ENCODE measurements around the gene RUVBL1. TPM values are rescaled to one million over a fixed set of nuclear protein-coding genes. Genes with fewer than 3 reads are reported as not detected.

The RUVBL1 gene
- polyA plus RNA-seq, 1 experiment = 83.3 TPM

DNA sequence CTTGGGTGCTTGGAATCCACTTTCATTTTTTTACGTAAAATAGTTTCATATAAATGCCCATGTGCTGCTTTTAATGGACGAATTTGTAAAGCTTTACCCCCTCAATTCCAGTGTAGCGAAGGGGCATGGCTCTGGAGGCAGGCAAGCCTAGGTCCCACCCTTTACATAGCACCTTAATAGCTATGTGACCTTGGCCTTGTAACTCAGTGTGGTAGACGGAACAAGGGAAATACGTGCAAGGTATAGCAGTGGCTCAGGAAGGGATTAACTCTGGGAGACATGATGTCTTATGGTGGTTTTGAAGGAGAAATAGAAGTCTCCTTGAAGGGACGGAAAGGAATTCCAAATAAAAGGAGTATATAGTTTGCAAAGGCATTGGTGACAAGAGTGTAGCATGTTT, 70.0 kb downstream of the RUVBL1 start:
- DNase-seq (ENCODE audit: low read depth, low spot score) = no peak
- H3K9me3 ChIP-seq (ENCODE audit: control insufficient read depth, insufficient read depth, low read length) = no peaks in the 10 kb centered on the region
- ChIA-PET POLR2A (no interaction called here), CTCF (interaction anchor here (0.5 to 1.7 kb wide), 3 partner anchors 15 to 402 kb away, joined by 3 to 7 read pairs (median 5); no protein-coding TSS in a partner anchor)
- peak overlapping the region; percentile 95 for H3K4me3 ChIP-seq (ENCODE audit: low read depth, low read length)
- TF ChIP-seq, protein P1, sequence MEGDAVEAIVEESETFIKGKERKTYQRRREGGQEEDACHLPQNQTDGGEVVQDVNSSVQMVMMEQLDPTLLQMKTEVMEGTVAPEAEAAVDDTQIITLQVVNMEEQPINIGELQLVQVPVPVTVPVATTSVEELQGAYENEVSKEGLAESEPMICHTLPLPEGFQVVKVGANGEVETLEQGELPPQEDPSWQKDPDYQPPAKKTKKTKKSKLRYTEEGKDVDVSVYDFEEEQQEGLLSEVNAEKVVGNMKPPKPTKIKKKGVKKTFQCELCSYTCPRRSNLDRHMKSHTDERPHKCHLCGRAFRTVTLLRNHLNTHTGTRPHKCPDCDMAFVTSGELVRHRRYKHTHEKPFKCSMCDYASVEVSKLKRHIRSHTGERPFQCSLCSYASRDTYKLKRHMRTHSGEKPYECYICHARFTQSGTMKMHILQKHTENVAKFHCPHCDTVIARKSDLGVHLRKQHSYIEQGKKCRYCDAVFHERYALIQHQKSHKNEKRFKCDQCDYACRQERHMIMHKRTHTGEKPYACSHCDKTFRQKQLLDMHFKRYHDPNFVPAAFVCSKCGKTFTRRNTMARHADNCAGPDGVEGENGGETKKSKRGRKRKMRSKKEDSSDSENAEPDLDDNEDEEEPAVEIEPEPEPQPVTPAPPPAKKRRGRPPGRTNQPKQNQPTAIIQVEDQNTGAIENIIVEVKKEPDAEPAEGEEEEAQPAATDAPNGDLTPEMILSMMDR (IDR thresholded peaks at IDR 0.05; ENCODE audit: low read depth, low read length) = no peak
- H3K27me3 ChIP-seq (ENCODE audit: control insufficient read depth, insufficient read depth, low read length) = no peaks in the 10 kb centered on the region
- peak overlapping the region; percentile 31 for H3K27ac ChIP-seq (ENCODE audit: low read depth, low read length)

GRCh38 chr3:128052595-128053351, 70.8 kb downstream of the RUVBL1 start:
- peak overlapping the region; percentile 89 for H3K27ac ChIP-seq (ENCODE audit: low read depth, low read length)
- H3K9me3 ChIP-seq (ENCODE audit: control insufficient read depth, insufficient read depth, low read length) = no peaks in the 10 kb centered on the region
- no peak for DNase-seq (ENCODE audit: low read depth, low spot score)
- H3K4me3 ChIP-seq (ENCODE audit: low read depth, low read length) = peak overlapping the region; percentile 95
- H3K27me3 ChIP-seq (ENCODE audit: control insufficient read depth, insufficient read depth, low read length) = no peaks in the 10 kb centered on the region
- ChIA-PET CTCF (interaction anchor here (0.5 to 1.7 kb wide), 4 partner anchors 16 to 478 kb away, joined by 3 to 7 read pairs (median 4); no protein-coding TSS in a partner anchor), POLR2A (interaction anchor here (0.5 to 2.0 kb wide), 6 partner anchors 8 to 462 kb away, joined by 3 to 9 read pairs (median 4); partner anchors contain the start of gene TPRA1)
- TF ChIP-seq, protein P1 (IDR thresholded peaks at IDR 0.05; ENCODE audit: low read depth, low read length) = no peak

- peak; percentile 66 for DNase-seq (ENCODE audit: low read depth, low spot score)
Observed at GRCh38 chr3:128051837-128052594, 71.6 kb downstream of the RUVBL1 start, which contains the start of gene SEC61A1. SEC61A1 (plus strand) TSS chr3:128052437; CDS start chr3:128052553, 116 bp downstream.

GRCh38 chr3:128051459-128051836, 72.2 kb downstream of the RUVBL1 start:
- CTCF ChIA-PET = no interaction called here

More at GRCh38 chr3:128051837-128052594, 71.6 kb downstream of the RUVBL1 start, which contains the start of gene SEC61A1:
- H3K9me3 ChIP-seq (ENCODE audit: control insufficient read depth, insufficient read depth, low read length) = no peaks in the 10 kb centered on the region
- H3K27me3 ChIP-seq (ENCODE audit: control insufficient read depth, insufficient read depth, low read length) = peaks cover 6% of the 10 kb centered on the region
- peak within 1 kb of the TSS; percentile 89 for H3K27ac ChIP-seq (ENCODE audit: low read depth, low read length)
- ChIA-PET POLR2A (interaction anchor here (0.5 to 2.0 kb wide), 7 partner anchors 9 to 461 kb away, joined by 3 to 9 read pairs (median 3); partner anchors contain the start of genes RUVBL1 and TPRA1), CTCF (interaction anchor here (1.1 kb wide), 1 partner anchor 477 kb away, joined by 4 read pairs; no protein-coding TSS in a partner anchor)
- TF ChIP-seq, protein P1 (IDR thresholded peaks at IDR 0.05; ENCODE audit: low read depth, low read length) = no peak
- peak within 1 kb of the TSS; percentile 97 for H3K4me3 ChIP-seq (ENCODE audit: low read depth, low read length)

More at GRCh38 chr3:128051459-128051836, 72.2 kb downstream of the RUVBL1 start:
- no peak for DNase-seq (ENCODE audit: low read depth, low spot score)
- Histone ChIP-seq H3K9me3 (ENCODE audit: control insufficient read depth, insufficient read depth, low read length) (no peaks in the 10 kb centered on the region), H3K27me3 (ENCODE audit: control insufficient read depth, insufficient read depth, low read length) (peaks cover 11% of the 10 kb centered on the region), H3K4me3 (ENCODE audit: low read depth, low read length) (peak overlapping the region; percentile 97), H3K27ac (ENCODE audit: low read depth, low read length) (peak overlapping the region; percentile 61)
- POLR2A ChIA-PET = interaction anchor here (1.0 to 2.0 kb wide), 2 partner anchors 9 to 72 kb away, joined by 3 to 9 read pairs; partner anchors contain the start of gene RUVBL1
- TF ChIP-seq, protein P1 (IDR thresholded peaks at IDR 0.05; ENCODE audit: low read depth, low read length) = no peak

All from AG04450 (cell line).